Transverse colon (tissue), 4 donors: ENCODE results near the gene GLCE.

Experiments used
- POLR2A ChIP-seq: fragments of 450-650 bp; IDR thresholded peaks from one replicate; pipeline ENCODE4 v1.6.1; 2016; ENCODE audit warnings: antibody characterized with exemption, mild to moderate bottlenecking, moderate library complexity
- POLR2AphosphoS5 ChIP-seq, 3 donors: sonication (generic); formaldehyde crosslinking; IDR thresholded peaks; one replicate each; pipeline ENCODE4 v1.6.1; 2016; ENCODE audit warnings: antibody characterized with exemption in 3 of 3
- TF ChIP-seq, protein P1 (sequence below), 5 experiments: fragments of 200-600 bp in 3 of 5; fragments of 450-650 bp in 2 of 5; sonication (generic) in 3 of 5; IDR thresholded peaks; 1 replicate in 2 of 5; 2 replicates in 3 of 5; pipeline ENCODE4 v1.5.1; 2016 to 2017; ENCODE audit warnings: antibody characterized with exemption in 5 of 5, inconsistent platforms in 3 of 5, mild to moderate bottlenecking in 2 of 5, moderate library complexity in 1 of 5

GRCh38 chr15:69156736-69157381 is 3.6 kb upstream of the GLCE start:
- TF ChIP-seq POLR2AphosphoS5 (IDR thresholded peaks at IDR 0.05) = no peak
- TF ChIP-seq, protein P1, sequence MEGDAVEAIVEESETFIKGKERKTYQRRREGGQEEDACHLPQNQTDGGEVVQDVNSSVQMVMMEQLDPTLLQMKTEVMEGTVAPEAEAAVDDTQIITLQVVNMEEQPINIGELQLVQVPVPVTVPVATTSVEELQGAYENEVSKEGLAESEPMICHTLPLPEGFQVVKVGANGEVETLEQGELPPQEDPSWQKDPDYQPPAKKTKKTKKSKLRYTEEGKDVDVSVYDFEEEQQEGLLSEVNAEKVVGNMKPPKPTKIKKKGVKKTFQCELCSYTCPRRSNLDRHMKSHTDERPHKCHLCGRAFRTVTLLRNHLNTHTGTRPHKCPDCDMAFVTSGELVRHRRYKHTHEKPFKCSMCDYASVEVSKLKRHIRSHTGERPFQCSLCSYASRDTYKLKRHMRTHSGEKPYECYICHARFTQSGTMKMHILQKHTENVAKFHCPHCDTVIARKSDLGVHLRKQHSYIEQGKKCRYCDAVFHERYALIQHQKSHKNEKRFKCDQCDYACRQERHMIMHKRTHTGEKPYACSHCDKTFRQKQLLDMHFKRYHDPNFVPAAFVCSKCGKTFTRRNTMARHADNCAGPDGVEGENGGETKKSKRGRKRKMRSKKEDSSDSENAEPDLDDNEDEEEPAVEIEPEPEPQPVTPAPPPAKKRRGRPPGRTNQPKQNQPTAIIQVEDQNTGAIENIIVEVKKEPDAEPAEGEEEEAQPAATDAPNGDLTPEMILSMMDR (IDR thresholded peaks at IDR 0.05) = no peak
- no peak for TF ChIP-seq POLR2A
